Stimulated activated CD8-positive, alpha-beta memory T cell treated with anti-CD3 and anti-CD28 coated beads, Interleukin-7, amount 100 ng/mL, for 4 hours (primary cell): ENCODE measurements around the gene LIMK1.
A peak's percentile ranks its signal among the peaks of the same experiment; 100 is the strongest.
"Not testable (repeated sequence)": the region's sequence is repeated elsewhere in the genome, so short reads cannot be mapped to it uniquely, and the experiment has no call there.

Source experiments
- DNase-seq, 2 donors: peaks; one replicate each; pipeline ENCODE4 v3.0.0-alpha.2; 2020; ENCODE audit warnings: low read depth in 2 of 2

Gene LIMK1

GRCh38 chr7:74083117-74083876 lies at the start of gene LIMK1:
LIMK1 (plus strand) TSS chr7:74083804; CDS start chr7:74083991, 187 bp downstream.
- DNase-seq: peak; percentile 49 to 78

DNA sequence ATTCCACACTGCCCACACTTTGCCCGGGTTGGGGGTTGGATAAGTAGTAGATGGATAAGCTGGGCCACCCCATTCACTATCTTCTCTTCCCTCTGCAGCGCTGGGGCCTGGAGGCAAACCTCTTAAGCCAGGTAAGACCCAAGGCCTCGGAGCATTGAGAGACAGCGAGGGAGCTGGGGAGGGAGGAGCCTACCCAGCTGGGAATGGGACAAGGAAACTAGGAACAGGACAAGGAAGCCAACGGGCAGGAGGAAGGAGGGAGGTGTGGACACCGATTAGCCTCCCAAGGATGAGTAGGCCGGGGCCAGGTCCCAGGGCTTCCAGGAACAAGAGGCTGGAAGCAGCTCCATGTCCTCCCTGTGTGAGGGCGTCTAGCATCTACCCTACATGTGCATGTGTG lies 46.0 kb upstream of the LIMK1 start:
- no peak for DNase-seq

GRCh38 chr7:74038194-74038961 lies 45.2 kb upstream of the LIMK1 start:
- DNase-seq: no peak

DNA sequence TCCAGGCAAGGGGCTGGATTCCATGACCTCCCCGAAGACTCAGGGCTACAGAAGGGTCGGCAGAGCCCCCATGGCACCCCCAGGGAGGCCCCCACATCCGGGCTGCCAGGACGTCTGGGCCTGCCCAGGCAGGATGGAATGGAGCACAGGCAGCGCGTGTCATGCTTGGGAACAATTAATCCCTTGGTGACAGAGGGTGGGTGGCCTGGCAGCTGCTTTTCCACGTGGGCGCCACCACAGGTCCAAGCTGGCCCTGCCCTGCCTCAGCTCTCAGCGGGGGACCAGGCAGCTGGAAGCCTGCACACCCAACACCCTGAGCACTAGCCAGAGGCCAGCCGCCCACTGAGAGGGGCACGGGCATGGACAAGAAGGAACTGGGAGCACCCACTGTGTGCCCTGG lies 44.3 kb upstream of the LIMK1 start:
- DNase-seq: no peak

DNA sequence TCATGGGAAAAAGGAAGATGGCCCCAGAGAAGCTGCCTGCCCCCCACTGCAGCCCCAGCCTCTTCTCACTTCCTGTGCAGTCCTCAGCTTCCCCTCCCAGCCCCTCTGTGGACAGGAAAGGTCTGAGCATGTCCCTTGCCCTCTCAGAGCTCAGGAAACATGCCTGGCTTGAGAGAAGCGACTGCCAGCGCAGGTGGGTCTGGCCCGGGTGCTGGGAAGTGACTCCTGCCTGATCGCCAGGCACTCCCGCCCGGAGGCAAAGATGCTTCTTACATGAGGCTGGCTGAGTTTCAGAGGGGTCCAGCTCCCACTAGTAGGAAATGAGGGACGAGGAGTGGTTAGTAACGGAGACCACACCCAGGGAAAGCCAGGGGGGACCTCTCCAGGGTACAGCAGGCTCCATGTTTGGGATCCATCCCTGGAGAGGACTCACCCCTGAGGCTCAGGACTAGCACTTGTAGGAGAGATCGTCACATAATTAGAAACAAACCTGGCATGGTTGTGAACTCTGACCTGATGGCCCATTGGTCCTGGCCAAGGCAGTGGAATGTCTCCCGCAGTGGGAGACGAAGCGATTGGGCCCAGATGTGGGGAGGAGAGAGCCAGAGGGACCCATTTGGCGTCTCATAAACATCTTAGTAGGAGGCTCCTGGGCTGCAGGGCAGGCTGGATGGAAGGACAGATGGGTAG lies 43.4 kb upstream of the LIMK1 start:
- no peak for DNase-seq

GRCh38 chr7:74040791-74041520 lies 42.6 kb upstream of the LIMK1 start:
- no peak for DNase-seq

- DNase-seq: no peak
These were observed 40.7 kb upstream of the LIMK1 start for GRCh38 chr7:74042746-74043522.

DNA sequence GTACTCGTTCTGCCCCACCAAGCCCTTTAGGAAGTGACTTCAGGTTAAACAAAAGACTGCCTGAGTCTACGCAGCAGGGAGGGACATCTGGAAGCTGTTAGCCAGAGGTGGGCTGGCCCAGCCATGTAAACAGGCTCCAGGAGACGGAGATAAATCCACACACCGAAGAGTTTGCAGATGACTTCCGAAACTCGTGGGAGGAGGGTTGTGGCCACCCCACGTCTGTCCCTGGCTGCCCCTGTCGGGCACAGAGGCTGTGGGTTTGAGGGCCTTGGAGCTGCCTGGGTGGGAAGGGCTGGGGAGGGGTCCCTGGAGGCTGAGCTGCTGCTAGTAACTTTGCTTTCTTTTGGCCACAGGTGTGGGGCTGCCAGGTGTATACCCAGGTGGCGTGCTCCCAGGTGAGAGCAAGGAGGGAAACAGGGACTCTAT lies 40.1 kb upstream of the LIMK1 start:
- no peak for DNase-seq

DNA sequence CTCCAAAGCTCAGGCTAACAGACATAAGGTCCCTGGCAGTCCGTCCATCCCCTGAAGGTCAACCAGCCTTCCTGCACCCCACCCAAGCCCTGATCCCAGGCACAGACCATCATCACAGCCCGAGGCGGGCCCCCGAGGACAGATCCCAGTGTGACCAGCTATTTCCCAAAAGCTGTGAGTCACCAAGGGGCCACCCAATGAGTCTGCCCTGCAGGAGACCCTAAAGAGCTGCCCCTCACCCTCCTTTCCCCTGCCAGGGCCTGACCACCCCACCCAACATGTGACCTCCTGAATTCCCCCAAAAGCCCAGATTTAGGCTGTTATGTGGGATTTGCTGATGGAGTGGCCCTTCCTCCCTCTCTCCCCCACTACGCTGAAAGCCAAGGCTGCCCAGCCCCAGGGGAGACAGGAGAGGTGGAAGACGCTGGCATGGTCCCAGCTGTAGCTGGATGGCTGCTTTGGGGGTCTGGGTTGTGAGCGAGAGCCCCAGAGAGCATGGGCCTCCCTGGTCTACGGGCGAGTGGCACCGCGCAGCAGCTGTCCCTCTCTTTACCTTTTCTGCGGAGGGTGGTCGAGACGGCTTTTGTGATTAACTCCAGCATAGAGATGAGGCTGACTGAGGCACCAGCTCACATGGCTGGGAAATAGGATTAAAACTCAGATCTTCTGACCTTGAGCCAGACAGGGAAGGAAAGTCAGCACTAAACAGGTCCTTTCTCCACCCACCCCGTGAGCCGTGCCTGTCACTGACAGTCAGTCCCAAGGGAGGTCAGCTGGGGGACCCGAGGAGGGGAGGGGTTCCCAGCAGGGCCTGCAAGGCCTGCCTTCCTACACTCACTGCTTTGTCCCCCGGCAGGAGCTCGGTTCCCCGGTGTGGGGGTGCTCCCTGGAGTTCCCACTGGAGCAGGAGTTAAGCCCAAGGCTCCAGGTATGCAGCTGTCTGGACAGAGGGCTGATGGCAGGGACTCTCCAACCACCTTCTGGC lies 38.9 kb upstream of the LIMK1 start:
- no peak for DNase-seq

- not testable (repeated sequence) for DNase-seq
These were observed 37.0 kb upstream of the LIMK1 start for GRCh38 chr7:74046581-74046980.

DNA sequence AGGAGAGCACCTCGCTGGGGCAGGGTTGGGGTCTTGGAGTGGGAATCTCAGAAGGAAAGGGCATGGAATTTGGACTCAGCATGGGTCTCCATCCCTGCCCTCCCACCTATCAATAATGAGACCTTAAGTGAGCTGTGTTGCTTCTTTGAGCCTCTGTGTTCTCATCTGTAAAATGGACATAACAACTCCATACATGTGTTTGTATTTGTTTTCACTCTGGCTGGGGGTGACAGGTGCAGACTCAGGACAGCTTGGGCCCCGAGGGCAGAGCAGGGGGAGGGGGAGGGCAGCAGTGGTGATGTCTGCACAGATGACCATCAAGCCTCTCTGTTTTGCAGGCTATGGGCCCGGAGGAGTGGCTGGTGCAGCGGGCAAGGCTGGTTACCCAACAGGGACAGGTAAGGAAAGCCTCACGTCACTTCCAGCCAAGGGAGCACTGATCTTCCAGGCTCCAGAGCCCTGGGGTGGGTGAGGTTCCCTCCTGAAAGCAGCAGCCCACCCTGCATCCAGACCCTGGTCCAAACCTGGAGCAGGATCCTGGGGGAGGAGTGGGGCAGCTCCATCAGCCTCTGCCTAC lies 35.7 kb upstream of the LIMK1 start:
- no peak for DNase-seq

DNA sequence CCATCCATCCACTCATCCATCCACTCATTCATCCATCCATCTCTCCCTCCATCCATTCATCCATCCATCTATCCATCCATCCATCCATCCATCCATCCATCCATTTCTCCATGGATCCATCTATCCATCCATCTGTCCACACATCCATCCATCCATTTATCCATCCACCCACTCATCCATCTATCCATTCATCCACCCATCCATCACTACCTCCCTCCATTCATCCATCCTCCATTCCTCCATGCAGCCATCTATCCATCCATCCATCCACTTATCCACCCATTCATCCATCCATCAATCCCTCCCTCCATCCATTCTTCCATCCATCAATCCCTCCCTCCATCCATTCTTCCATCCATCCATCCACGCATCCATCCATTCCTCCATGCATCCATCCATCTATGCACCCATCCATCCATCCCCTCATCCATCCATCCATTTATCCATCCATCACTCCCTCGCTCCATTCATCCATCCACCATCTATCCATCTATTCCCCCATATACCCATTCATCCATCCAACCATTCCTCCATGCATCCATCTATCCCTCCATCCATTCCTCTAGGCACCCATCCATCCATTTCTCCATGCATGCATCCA lies 34.5 kb upstream of the LIMK1 start:
- no peak for DNase-seq

DNA sequence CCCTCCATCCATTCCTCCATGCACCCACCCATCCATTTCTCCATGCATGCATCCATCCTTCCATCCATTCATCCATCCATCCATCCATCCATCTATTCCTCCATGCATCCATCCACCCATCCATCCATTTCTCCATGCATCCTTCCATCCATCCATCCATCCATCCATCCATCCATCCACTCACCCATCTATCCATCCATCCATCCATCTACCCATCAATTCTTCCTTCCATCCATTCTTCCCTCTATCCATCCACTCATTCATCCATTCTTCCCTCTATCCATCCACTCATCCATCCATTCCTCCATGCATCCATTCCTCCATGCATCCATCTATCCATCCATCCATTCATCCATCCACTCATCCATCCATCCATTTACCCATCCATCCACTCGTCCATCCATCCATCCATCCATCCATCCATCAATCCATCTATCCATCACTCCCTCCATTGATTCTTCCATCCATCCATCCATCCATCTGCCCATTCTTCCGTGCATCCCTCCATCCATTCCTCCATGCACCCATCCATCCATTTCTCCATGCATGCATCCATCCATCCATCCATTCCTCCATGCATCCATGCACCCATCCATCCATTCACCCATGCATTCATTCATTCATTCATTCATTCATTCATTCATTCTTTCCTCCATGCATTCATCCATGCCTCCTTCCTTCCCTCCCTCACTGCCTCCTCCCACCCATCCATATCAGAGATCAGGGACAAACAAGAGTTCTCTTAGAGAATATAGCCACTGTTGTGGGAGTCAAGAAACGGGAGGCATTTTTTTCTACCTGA lies 33.4 kb upstream of the LIMK1 start:
- no peak for DNase-seq

DNA sequence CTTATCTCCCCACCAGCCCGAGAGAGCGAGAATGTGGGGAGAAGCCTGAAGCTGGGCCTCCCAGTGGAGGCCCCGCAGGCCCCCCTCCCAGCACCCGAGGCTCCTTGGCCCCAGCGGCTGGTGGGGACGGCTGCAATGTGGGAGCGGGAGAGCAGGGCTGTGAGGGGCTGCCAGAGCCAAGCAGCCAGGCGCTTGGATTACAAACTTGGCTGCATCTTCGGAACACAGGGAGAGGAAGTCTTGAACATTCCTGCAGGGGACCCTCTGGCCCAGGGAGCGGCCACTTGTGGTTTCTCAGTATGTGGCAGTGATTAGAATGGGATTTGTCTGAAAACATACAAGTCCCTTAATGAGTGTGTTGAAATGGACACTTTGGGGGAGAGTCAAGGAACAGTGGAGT lies 32.4 kb upstream of the LIMK1 start:
- no peak for DNase-seq

- DNase-seq: no peak
These were observed 31.8 kb upstream of the LIMK1 start for GRCh38 chr7:74051629-74052410.

DNA sequence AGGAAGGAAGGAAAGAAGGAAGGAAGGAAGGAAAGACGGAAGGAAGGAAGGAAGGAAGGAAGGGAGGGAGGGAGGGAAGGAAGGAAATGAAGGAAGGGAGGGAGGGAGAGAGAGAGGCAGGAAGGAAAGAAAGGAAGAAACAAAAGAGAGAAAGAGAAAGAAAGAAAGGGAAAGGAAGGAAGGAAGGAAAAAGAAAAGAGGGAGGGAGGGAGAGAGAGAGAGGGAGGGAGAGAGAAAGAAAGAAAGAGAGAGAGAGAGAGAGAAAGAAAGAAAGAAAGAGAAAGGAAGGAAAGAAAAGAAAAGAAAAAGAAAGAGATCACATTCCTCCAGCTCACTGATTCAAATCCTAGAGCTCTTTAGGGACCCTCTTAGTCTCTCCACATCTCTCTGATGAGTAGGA lies 31.0 kb upstream of the LIMK1 start:
- DNase-seq: no peak

GRCh38 chr7:74053589-74054186 lies 29.9 kb upstream of the LIMK1 start:
- DNase-seq: no peak
